ENCODE data around the gene SDCCAG8. TPM values are rescaled to one million over a fixed set of nuclear protein-coding genes. Genes with fewer than 3 reads are reported as not detected.
A peak's percentile ranks its signal among the peaks of the same experiment; 100 is the strongest.

SDCCAG8 gene
- polyA plus RNA-seq, 2 of the 4 experiments (the other 2 are of a cell fraction) = 48.8 to 64.8 TPM

GRCh38 chr1:243268751-243269460, 13.1 kb downstream of the SDCCAG8 start:
- Histone ChIP-seq H3K27ac (peak overlapping the region; percentile 76 to 85), H3K4me1 (peaks cover 45% of the 10 kb centered on the region), H3K4me3 (peak overlapping the region; percentile 5; the same call in 2 of the 3 replicates), H3K4me2 (peak overlapping the region; percentile 76), H3K9me3 (no peaks in the 10 kb centered on the region)
- ATAC-seq (peak; percentile 82 to 88), DNase-seq (ENCODE audit: low read depth in 1 of 2, low spot score in 1 of 2) (peak in 1 of 2 experiments; percentile 46), FAIRE-seq (no peak)
- CTCF ChIA-PET = interaction anchor here (1.5 kb wide), 1 partner anchor 10 kb away, joined by 3 read pairs; no protein-coding TSS in a partner anchor
- no peak for TF ChIP-seq BHLHE40 (IDR thresholded peaks at IDR 0.05; ENCODE audit: low read depth, low read length)
- TF ChIP-seq MAFK (IDR thresholded peaks at IDR 0.05; ENCODE audit: partially characterized antibody) = no peak
- TF ChIP-seq CHD4 (IDR thresholded peaks at IDR 0.05; ENCODE audit: borderline replicate concordance) = no peak
- no peak for TF ChIP-seq ESRRA (IDR thresholded peaks at IDR 0.05; ENCODE audit: borderline replicate concordance, low read length)
- TF ChIP-seq ZC3H11A (IDR thresholded peaks at IDR 0.05) = no peak
- no peak for TF ChIP-seq HOXB13 (CRISPR knock-in tag; IDR thresholded peaks at IDR 0.05; ENCODE audit: low read depth)
- TF ChIP-seq POLR2A (IDR thresholded peaks at IDR 0.05; ENCODE audit: low read length) = no peak
- TF ChIP-seq MAX (IDR thresholded peaks at IDR 0.05) = no peak
- TF ChIP-seq SREBF2 (IDR thresholded peaks at IDR 0.05) = no peak
- POLR2A ChIA-PET = interaction anchor here (0.6 to 3.4 kb wide), 2 partner anchors 14 to 75 kb away, joined by 3 to 15 read pairs; partner anchors contain the start of genes CEP170 and SDCCAG8
- WGBS (ENCODE audit: missing lambda C conversion rate) = 74% methylated on average over 13 of the region's 13 CpGs

GRCh38 chr1:243269461-243269801, 13.6 kb downstream of the SDCCAG8 start:
- no peak for FAIRE-seq
- no peak for DNase-seq (ENCODE audit: low read depth in 1 of 2, low spot score in 1 of 2)
- Histone ChIP-seq H3K27ac (peak overlapping the region; percentile 76 to 85; a peak in 5 of 6 replicates), H3K4me3 (no peak overlapping the region), H3K4me2 (peak overlapping the region; percentile 76), H3K4me1 (peaks cover 44% of the 10 kb centered on the region), H3K9me3 (no peaks in the 10 kb centered on the region)
- TF ChIP-seq HDAC2 (IDR thresholded peaks at IDR 0.05) (no peak), HEYL (CRISPR knock-in tag; IDR thresholded peaks at IDR 0.05) (no peak), TP53 (CRISPR knock-in tag; IDR thresholded peaks at IDR 0.05) (no peak), BHLHE40 (IDR thresholded peaks at IDR 0.05; ENCODE audit: low read depth, low read length) (no peak), HOXA7 (CRISPR knock-in tag; IDR thresholded peaks at IDR 0.05) (no peak), CHD2 (IDR thresholded peaks at IDR 0.05; ENCODE audit: low read length, partially characterized antibody) (no peak), HOXB5 (CRISPR knock-in tag; IDR thresholded peaks at IDR 0.05) (no peak), CBX2 (IDR thresholded peaks at IDR 0.05; ENCODE audit: borderline replicate concordance, low read depth) (no peak)
- TF ChIP-seq, protein P1, sequence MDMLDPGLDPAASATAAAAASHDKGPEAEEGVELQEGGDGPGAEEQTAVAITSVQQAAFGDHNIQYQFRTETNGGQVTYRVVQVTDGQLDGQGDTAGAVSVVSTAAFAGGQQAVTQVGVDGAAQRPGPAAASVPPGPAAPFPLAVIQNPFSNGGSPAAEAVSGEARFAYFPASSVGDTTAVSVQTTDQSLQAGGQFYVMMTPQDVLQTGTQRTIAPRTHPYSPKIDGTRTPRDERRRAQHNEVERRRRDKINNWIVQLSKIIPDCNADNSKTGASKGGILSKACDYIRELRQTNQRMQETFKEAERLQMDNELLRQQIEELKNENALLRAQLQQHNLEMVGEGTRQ (IDR thresholded peaks at IDR 0.05) = no peak
- 98% methylated on average over 4 of the region's 4 CpGs for WGBS (ENCODE audit: missing lambda C conversion rate)
- no peak for ATAC-seq
- ChIA-PET CTCF (interaction anchor here (1.5 kb wide), 1 partner anchor 10 kb away, joined by 3 read pairs; no protein-coding TSS in a partner anchor), POLR2A (interaction anchor here (0.6 to 3.4 kb wide), 2 partner anchors 14 to 74 kb away, joined by 3 to 15 read pairs; partner anchors contain the start of genes CEP170 and SDCCAG8)

- Histone ChIP-seq H3K27ac (peak overlapping the region in 1 of 2 experiments; percentile 85; a peak in 4 of 6 replicates), H3K9me3 (no peaks in the 10 kb centered on the region), H3K4me3 (no peak overlapping the region), H3K4me1 (peaks cover 38% of the 10 kb centered on the region), H3K4me2 (no peak overlapping the region)
- ATAC-seq (no peak), DNase-seq (ENCODE audit: low read depth in 1 of 2, low spot score in 1 of 2) (no peak), FAIRE-seq (no peak)
- ChIA-PET POLR2A (interaction anchor here (3.4 kb wide), 1 partner anchor 15 kb away, joined by 15 read pairs; the partner anchor contains the start of genes CEP170 and SDCCAG8), CTCF (interaction anchor here (0.6 to 1.5 kb wide), 2 partner anchors 9 to 803 kb away, joined by 3 read pairs; no protein-coding TSS in a partner anchor)
- no peak for TF ChIP-seq EHMT2 (IDR thresholded peaks at IDR 0.05; ENCODE audit: low read depth)
- TF ChIP-seq JUN (IDR thresholded peaks at IDR 0.05) = no peak
- TF ChIP-seq RFX5 (IDR thresholded peaks at IDR 0.05) = no peak
- 91% methylated on average over 6 of the region's 6 CpGs for WGBS (ENCODE audit: missing lambda C conversion rate)
Observed at GRCh38 chr1:243270097-243270864, 14.4 kb downstream of the SDCCAG8 start.

Data from A549 (cell line).